SK-N-SH (cell line): ENCODE data around the gene SUPT20HL1.

Experiments used
- CTCF ChIP-seq: fragments of 200-600 bp; sonication (generic); IDR thresholded peaks from 2 replicates; pipeline ENCODE4 v1.6.1; 2017; ENCODE audit warnings: antibody characterized with exemption, mild to moderate bottlenecking, moderate library complexity
- EP300 ChIP-seq, 2 experiments: IDR thresholded peaks; 2 replicates each; pipeline versions ENCODE4 v1.4.0 to v1.6.1; 2012; ENCODE audit warnings: borderline replicate concordance in 1 of 2, low read depth in 1 of 2, low read length in 1 of 2
- GABPA ChIP-seq: IDR thresholded peaks from 2 replicates; pipeline ENCODE4 v1.4.0; 2012; ENCODE audit warnings: low read depth, mild to moderate bottlenecking
- GATA2 ChIP-seq: sonication (generic); formaldehyde crosslinking; IDR thresholded peaks from 2 replicates; pipeline ENCODE4 v1.5.0; 2020; ENCODE audit warnings: mild to moderate bottlenecking, missing genetic modification reagents
- RFX5 ChIP-seq: IDR thresholded peaks from 2 replicates; pipeline ENCODE4 v1.6.1; 2012; ENCODE audit warnings: mild to moderate bottlenecking, improper control_type of control experiment, low read length
- SMC3 ChIP-seq: IDR thresholded peaks from 2 replicates; pipeline ENCODE4 v1.6.1; 2012; ENCODE audit warnings: low read depth, low read length, improper control_type of control experiment
- TF ChIP-seq, protein P1 (sequence below): IDR thresholded peaks from 2 replicates; pipeline ENCODE4 v1.6.1; 2012; ENCODE audit warnings: mild to moderate bottlenecking, low read depth, low read length, moderate library complexity

- TF ChIP-seq EP300 (IDR thresholded peaks at IDR 0.05; ENCODE audit: borderline replicate concordance in 1 of 2, low read depth in 1 of 2, low read length in 1 of 2), result no peak
- TF ChIP-seq CTCF, result no peak
- TF ChIP-seq RFX5, result no peak
- TF ChIP-seq GABPA, result no peak
- TF ChIP-seq, protein P1, sequence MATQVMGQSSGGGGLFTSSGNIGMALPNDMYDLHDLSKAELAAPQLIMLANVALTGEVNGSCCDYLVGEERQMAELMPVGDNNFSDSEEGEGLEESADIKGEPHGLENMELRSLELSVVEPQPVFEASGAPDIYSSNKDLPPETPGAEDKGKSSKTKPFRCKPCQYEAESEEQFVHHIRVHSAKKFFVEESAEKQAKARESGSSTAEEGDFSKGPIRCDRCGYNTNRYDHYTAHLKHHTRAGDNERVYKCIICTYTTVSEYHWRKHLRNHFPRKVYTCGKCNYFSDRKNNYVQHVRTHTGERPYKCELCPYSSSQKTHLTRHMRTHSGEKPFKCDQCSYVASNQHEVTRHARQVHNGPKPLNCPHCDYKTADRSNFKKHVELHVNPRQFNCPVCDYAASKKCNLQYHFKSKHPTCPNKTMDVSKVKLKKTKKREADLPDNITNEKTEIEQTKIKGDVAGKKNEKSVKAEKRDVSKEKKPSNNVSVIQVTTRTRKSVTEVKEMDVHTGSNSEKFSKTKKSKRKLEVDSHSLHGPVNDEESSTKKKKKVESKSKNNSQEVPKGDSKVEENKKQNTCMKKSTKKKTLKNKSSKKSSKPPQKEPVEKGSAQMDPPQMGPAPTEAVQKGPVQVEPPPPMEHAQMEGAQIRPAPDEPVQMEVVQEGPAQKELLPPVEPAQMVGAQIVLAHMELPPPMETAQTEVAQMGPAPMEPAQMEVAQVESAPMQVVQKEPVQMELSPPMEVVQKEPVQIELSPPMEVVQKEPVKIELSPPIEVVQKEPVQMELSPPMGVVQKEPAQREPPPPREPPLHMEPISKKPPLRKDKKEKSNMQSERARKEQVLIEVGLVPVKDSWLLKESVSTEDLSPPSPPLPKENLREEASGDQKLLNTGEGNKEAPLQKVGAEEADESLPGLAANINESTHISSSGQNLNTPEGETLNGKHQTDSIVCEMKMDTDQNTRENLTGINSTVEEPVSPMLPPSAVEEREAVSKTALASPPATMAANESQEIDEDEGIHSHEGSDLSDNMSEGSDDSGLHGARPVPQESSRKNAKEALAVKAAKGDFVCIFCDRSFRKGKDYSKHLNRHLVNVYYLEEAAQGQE, result no peak
- TF ChIP-seq GATA2 (CRISPR knock-in tag), result no peak
- no peak for TF ChIP-seq SMC3
Measured at GRCh38 chrX:24387724-24388123, 27.3 kb downstream of the SUPT20HL1 start.
